CD4-positive, alpha-beta memory T cell (primary cell): ENCODE measurements around the gene CNOT1. TPM values are rescaled to one million over a fixed set of nuclear protein-coding genes. Genes with fewer than 3 reads are reported as not detected.

Experiments used
- CTCF ChIA-PET: fragments of 350-600 bp; sonication (Branson Sonifier 250); formaldehyde crosslinking; loops from one replicate; lab custom pipeline; 2021; ENCODE audit warnings: inconsistent platforms; ENCODE audit not compliant: partially characterized antibody; lab: Charles Lee
- POLR2A ChIA-PET: fragments of 350-600 bp; sonication (Branson Sonifier 250); formaldehyde crosslinking; loops from one replicate; lab custom pipeline; 2021; ENCODE audit not compliant: partially characterized antibody; lab: Charles Lee
- DNase-seq, 5 donors: peaks; one replicate each; pipeline versions ENCODE4 v3.0.0 to v3.0.0-alpha.2; 2020 to 2022; ENCODE audit warnings: mixed read lengths in 1 of 5
- H3K27ac ChIP-seq: one replicate; pipeline ENCODE4 v1.7.0; 2013; ENCODE audit warnings: low read depth, low read length
- H3K27me3 ChIP-seq: 2 replicates; pipeline ENCODE4 v1.7.0; 2013; ENCODE audit warnings: mild to moderate bottlenecking, low read length, moderate library complexity; ENCODE audit not compliant: insufficient read depth
- H3K36me3 ChIP-seq: 2 replicates; pipeline ENCODE4 v1.7.0; 2013; ENCODE audit warnings: mild to moderate bottlenecking, low read length, moderate library complexity; ENCODE audit not compliant: insufficient read depth
- H3K4me1 ChIP-seq: 2 replicates; pipeline ENCODE4 v1.7.0; 2013; ENCODE audit warnings: mild to moderate bottlenecking, low read length, moderate library complexity; ENCODE audit not compliant: insufficient read depth
- H3K4me3 ChIP-seq, 2 donors: one replicate each; pipeline ENCODE4 v1.7.0; 2013; ENCODE audit warnings: low read length in 2 of 2, mild to moderate bottlenecking in 1 of 2
- H3K9me3 ChIP-seq, 2 donors: one replicate each; pipeline ENCODE4 v1.7.0; 2013; ENCODE audit warnings: low read length in 2 of 2, control low read depth in 1 of 2; ENCODE audit not compliant: control insufficient read depth in 1 of 2
- H3K27ac Mint-ChIP-seq, 7 donors: one replicate each; pipeline ENCODE4 v1.8.0; 2020 to 2021; ENCODE audit warnings: mixed read lengths in 7 of 7, mild to moderate bottlenecking in 6 of 7, inconsistent platforms in 3 of 7, moderate library complexity in 3 of 7
- H3K27me3 Mint-ChIP-seq, 2 donors: one replicate each; pipeline ENCODE4 v1.8.0; 2020 to 2021; ENCODE audit warnings: mixed read lengths in 2 of 2
- H3K36me3 Mint-ChIP-seq, 2 donors: one replicate each; pipeline ENCODE4 v1.8.0; 2020 to 2021; ENCODE audit warnings: mixed read lengths in 2 of 2, inconsistent platforms in 1 of 2, mild to moderate bottlenecking in 1 of 2
- H3K4me1 Mint-ChIP-seq, 4 donors: one replicate each; pipeline ENCODE4 v1.8.0; 2020 to 2021; ENCODE audit warnings: mixed read lengths in 4 of 4, mild to moderate bottlenecking in 1 of 4
- H3K4me3 Mint-ChIP-seq, 8 donors: one replicate each; pipeline ENCODE4 v1.8.0; 2020 to 2021; ENCODE audit warnings: mixed read lengths in 8 of 8, mild to moderate bottlenecking in 7 of 8, moderate library complexity in 6 of 8, inconsistent platforms in 3 of 8
- H3K9me3 Mint-ChIP-seq, 8 donors: one replicate each; pipeline ENCODE4 v1.8.0; 2020 to 2021; ENCODE audit warnings: mixed read lengths in 8 of 8, mild to moderate bottlenecking in 5 of 8, inconsistent platforms in 3 of 8, moderate library complexity in 1 of 8
- intact Hi-C: fragments of 100-400 bp; cut with micrococcal nuclease; formaldehyde crosslinking; loops from one replicate; pipeline ENCODE4 v1.15.1; 2023
- polyA plus RNA-seq, 2 donors: library from polyadenylated mRNA; unstranded; fragments of 300-500 nt; fragmentation: Illumina TruSeq; gene quantifications; one replicate each; pipeline ENCODE4 v1.2.3, GENCODE V29; 2021
- total RNA-seq, 2 experiments: library from RNA; stranded (reverse); gene quantifications; one replicate each; pipeline ENCODE4 v1.2.3, GENCODE V29; 2021

CNOT1 gene
- total and polyA plus RNA-seq, 4 experiments from 2014 or later: 74.9 to 262 (median 179) TPM

- Histone ChIP-seq H3K9me3 (no peaks in the 10 kb centered on the region), H3K4me1 (no peaks in the 10 kb centered on the region), H3K27ac (no peak overlapping the region), H3K36me3 (no peaks in the 10 kb centered on the region), H3K4me3 (no peak overlapping the region), H3K27me3 (no peaks in the 10 kb centered on the region)
- CTCF ChIA-PET: interaction anchor here (1.5 kb wide), 1 partner anchor 10 kb away, joined by 3 read pairs; no protein-coding TSS in a partner anchor
- Mint-ChIP-seq H3K4me1 (no peaks in the 10 kb centered on the region), H3K27me3 (no peaks in the 10 kb centered on the region), H3K4me3 (no peak overlapping the region), H3K36me3 (no peaks in the 10 kb centered on the region), H3K9me3 (no peaks in the 10 kb centered on the region), H3K27ac (no peak overlapping the region)
- DNase-seq: no peak
- POLR2A ChIA-PET: no interaction called here
- intact Hi-C loops: no loop called here
These were observed 22.3 kb upstream of the CNOT1 start for GRCh38 chr16:58651965-58652348.

- no peak for DNase-seq
- Mint-ChIP-seq H3K36me3 (no peaks in the 10 kb centered on the region), H3K9me3 (no peaks in the 10 kb centered on the region), H3K4me3 (no peak overlapping the region), H3K4me1 (no peaks in the 10 kb centered on the region), H3K27me3 (no peaks in the 10 kb centered on the region), H3K27ac (no peak overlapping the region)
- Histone ChIP-seq H3K27me3 (no peaks in the 10 kb centered on the region), H3K9me3 (no peaks in the 10 kb centered on the region), H3K4me1 (no peaks in the 10 kb centered on the region), H3K4me3 (no peak overlapping the region), H3K36me3 (no peaks in the 10 kb centered on the region), H3K27ac (no peak overlapping the region)
- ChIA-PET POLR2A (no interaction called here), CTCF (no interaction called here)
- intact Hi-C loops: no loop called here
These were observed 20.1 kb upstream of the CNOT1 start for GRCh38 chr16:58649707-58650106.

GRCh38 chr16:58647107-58647506 is 17.5 kb upstream of the CNOT1 start:
- no peaks in the 10 kb centered on the region for H3K9me3 ChIP-seq
- Mint-ChIP-seq H3K9me3 (no peaks in the 10 kb centered on the region), H3K36me3 (no peaks in the 10 kb centered on the region), H3K4me3 (no peak overlapping the region), H3K4me1 (no peaks in the 10 kb centered on the region), H3K27me3 (no peaks in the 10 kb centered on the region), H3K27ac (no peak overlapping the region)
- H3K4me3 ChIP-seq: no peak overlapping the region
- no peaks in the 10 kb centered on the region for H3K36me3 ChIP-seq
- ChIA-PET CTCF (no interaction called here), POLR2A (no interaction called here)
- intact Hi-C loops: no loop called here
- H3K27ac ChIP-seq: no peak overlapping the region
- no peaks in the 10 kb centered on the region for H3K27me3 ChIP-seq
- no peak for DNase-seq
- H3K4me1 ChIP-seq: no peaks in the 10 kb centered on the region

- Mint-ChIP-seq H3K36me3 (no peaks in the 10 kb centered on the region), H3K27ac (no peak overlapping the region)
- intact Hi-C loops: no loop called here
These were observed 15.3 kb upstream of the CNOT1 start for GRCh38 chr16:58644765-58645487.

GRCh38 chr16:58644108-58644507 is 14.5 kb upstream of the CNOT1 start:
- no peaks in the 10 kb centered on the region for H3K36me3 ChIP-seq
- no peak for DNase-seq
- no peaks in the 10 kb centered on the region for H3K27me3 ChIP-seq
- H3K36me3 Mint-ChIP-seq: no peaks in the 10 kb centered on the region
- ChIA-PET CTCF (no interaction called here), POLR2A (no interaction called here)
- H3K4me3 Mint-ChIP-seq: no peak overlapping the region
- H3K4me3 ChIP-seq: no peak overlapping the region
- H3K27ac Mint-ChIP-seq: no peak overlapping the region
- H3K9me3 Mint-ChIP-seq: no peaks in the 10 kb centered on the region
- H3K9me3 ChIP-seq: no peaks in the 10 kb centered on the region
- H3K27me3 Mint-ChIP-seq: no peaks in the 10 kb centered on the region
- no peaks in the 10 kb centered on the region for H3K4me1 Mint-ChIP-seq
- H3K4me1 ChIP-seq: no peaks in the 10 kb centered on the region
- intact Hi-C loops: no loop called here
- no peak overlapping the region for H3K27ac ChIP-seq

More at GRCh38 chr16:58644765-58645487, 15.3 kb upstream of the CNOT1 start:
- no peak overlapping the region for H3K4me3 ChIP-seq
- H3K27me3 ChIP-seq: no peaks in the 10 kb centered on the region
- no peaks in the 10 kb centered on the region for H3K4me1 Mint-ChIP-seq
- no peaks in the 10 kb centered on the region for H3K36me3 ChIP-seq
- ChIA-PET POLR2A (no interaction called here), CTCF (no interaction called here)
- H3K4me1 ChIP-seq: no peaks in the 10 kb centered on the region
- no peaks in the 10 kb centered on the region for H3K9me3 Mint-ChIP-seq
- no peaks in the 10 kb centered on the region for H3K9me3 ChIP-seq
- H3K27me3 Mint-ChIP-seq: no peaks in the 10 kb centered on the region
- no peak overlapping the region for H3K4me3 Mint-ChIP-seq
- H3K27ac ChIP-seq: no peak overlapping the region
- DNase-seq: no peak

GRCh38 chr16:58640949-58641348 is 11.3 kb upstream of the CNOT1 start:
- H3K36me3 ChIP-seq: no peaks in the 10 kb centered on the region
- ChIA-PET CTCF (no interaction called here), POLR2A (no interaction called here)
- intact Hi-C loops: no loop called here
- H3K4me1 ChIP-seq: no peaks in the 10 kb centered on the region
- no peaks in the 10 kb centered on the region for H3K27me3 ChIP-seq
- Mint-ChIP-seq H3K4me1 (no peaks in the 10 kb centered on the region), H3K27ac (no peak overlapping the region), H3K27me3 (peaks cover 0 to 6% of the 10 kb centered on the region in 2 donors), H3K9me3 (no peaks in the 10 kb centered on the region), H3K36me3 (no peaks in the 10 kb centered on the region), H3K4me3 (no peak overlapping the region)
- H3K9me3 ChIP-seq: no peaks in the 10 kb centered on the region
- H3K4me3 ChIP-seq: no peak overlapping the region
- DNase-seq: no peak
- H3K27ac ChIP-seq: no peak overlapping the region

- H3K27ac Mint-ChIP-seq: no peak overlapping the region
- H3K36me3 ChIP-seq: no peaks in the 10 kb centered on the region
- intact Hi-C loops: no loop called here
These were observed 10.2 kb upstream of the CNOT1 start for GRCh38 chr16:58639836-58640235.

More at GRCh38 chr16:58639836-58640235, 10.2 kb upstream of the CNOT1 start:
- Mint-ChIP-seq H3K27me3 (peaks cover 0 to 7% of the 10 kb centered on the region in 2 donors), H3K36me3 (no peaks in the 10 kb centered on the region), H3K9me3 (no peaks in the 10 kb centered on the region), H3K4me1 (no peaks in the 10 kb centered on the region), H3K4me3 (no peak overlapping the region)
- no peaks in the 10 kb centered on the region for H3K4me1 ChIP-seq
- no peak overlapping the region for H3K4me3 ChIP-seq
- no peak overlapping the region for H3K27ac ChIP-seq
- DNase-seq: no peak
- no peaks in the 10 kb centered on the region for H3K27me3 ChIP-seq
- CTCF ChIA-PET: no interaction called here
- POLR2A ChIA-PET: no interaction called here
- no peaks in the 10 kb centered on the region for H3K9me3 ChIP-seq
